Left renal pelvis (tissue), 4 donors: ENCODE data around the gene CERK. TPM values are rescaled to one million over a fixed set of nuclear protein-coding genes. Genes with fewer than 3 reads are reported as not detected.

Experiments used
- DNase-seq, 4 donors: peaks; one replicate each; pipeline ENCODE4 v3.0.0-alpha.2; 2013; ENCODE audit warnings: low read depth in 4 of 4, low spot score in 3 of 4
- polyA plus RNA-seq, 4 donors: library from polyadenylated mRNA; unstranded; fragments of 120-200 nt; gene quantifications; one replicate each; pipeline ENCODE4 v1.2.1, GENCODE V29; 2013; ENCODE audit not compliant: insufficient read length in 4 of 4

The CERK gene
- polyA plus RNA-seq, 4 donors: 48.8 to 56.6 (median 50.2) TPM

- DNase-seq: no peak
Measured at GRCh38 chr22:46749682-46750529, 11.9 kb upstream of the CERK start.

- no peak for DNase-seq
Measured at GRCh38 chr22:46748908-46749675, 11.0 kb upstream of the CERK start.

DNA sequence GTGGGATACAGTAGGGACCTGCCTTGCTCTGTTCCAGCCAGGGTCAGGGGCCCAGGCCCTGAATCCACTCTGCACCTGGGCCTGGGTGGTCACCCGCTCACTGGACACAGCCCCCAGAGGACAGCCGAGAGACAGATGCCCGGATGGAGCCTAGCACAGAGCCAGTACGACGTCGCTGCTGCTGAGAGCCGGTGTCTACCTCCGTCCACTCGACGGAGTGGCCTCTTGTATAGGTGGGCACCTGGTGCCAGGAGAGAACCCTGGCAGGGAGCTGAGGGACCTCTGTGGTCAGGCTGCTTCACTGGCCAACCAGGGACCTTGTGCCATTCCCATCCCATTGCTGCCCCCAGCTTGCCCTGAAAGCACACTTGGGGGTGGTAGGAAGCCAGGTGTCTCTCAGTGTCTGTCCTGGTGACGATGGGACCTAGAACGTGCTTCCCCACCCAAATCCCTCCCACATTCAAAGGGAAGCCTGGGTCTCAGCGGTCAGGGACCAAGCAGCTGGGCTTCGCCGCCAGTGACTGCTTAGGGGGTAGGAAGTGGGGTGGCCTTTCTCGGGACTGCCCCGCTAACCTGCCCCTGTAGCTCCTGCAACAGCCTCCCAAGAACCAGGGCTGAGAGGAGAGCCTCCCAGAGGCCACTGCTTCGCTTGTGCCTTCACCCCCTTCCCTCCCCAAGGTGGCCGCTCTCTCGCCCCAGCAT lies 10.3 kb upstream of the CERK start:
- no peak for DNase-seq

- DNase-seq: no peak
Measured at GRCh38 chr22:46747646-46748045, 9.6 kb upstream of the CERK start.

DNA sequence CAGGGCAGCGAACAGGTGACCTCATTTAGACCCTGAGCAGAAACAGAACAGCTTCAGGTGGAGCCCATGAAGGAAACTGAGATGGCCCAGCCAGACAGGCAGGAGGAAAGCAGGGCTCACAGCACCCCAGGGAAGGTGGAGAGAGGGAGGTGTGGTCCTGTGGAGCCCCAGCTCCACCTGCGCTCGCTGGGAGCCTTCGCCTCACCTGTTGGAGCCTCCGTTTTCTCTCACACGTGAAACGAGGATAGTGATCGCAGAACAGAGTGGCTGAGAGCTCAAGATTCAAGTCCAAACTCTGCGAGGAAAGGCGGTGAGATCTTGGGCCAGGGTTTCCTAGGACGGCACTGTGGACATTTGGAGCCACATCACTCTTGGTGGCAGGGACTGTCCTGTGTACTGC lies 8.6 kb upstream of the CERK start:
- DNase-seq: no peak

DNA sequence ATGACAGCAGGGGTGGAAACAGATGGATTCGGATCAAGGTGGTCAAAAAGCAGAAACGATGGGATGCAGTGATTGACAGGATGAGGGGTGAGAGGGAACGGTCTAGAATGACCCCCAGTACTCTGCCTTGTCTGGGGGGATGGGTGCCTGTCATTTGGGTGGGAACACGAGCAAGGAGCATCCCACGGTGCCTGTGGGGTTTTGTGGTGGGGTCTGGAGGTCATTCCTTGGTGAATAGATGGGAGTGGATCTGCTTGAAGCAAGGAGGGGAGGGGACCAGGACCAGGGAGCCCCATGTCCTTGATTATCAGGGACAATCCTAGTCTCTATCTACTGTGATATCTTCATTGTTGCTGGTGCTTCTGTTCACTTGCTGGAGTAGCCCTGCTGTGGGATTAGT lies 8.1 kb upstream of the CERK start:
- DNase-seq: no peak

- DNase-seq: no peak
Measured at GRCh38 chr22:46744581-46744980, 6.5 kb upstream of the CERK start.

GRCh38 chr22:46742576-46743221 lies 4.6 kb upstream of the CERK start:
- no peak for DNase-seq

- DNase-seq: no peak
Measured at GRCh38 chr22:46741974-46742519, 4.0 kb upstream of the CERK start.

DNA sequence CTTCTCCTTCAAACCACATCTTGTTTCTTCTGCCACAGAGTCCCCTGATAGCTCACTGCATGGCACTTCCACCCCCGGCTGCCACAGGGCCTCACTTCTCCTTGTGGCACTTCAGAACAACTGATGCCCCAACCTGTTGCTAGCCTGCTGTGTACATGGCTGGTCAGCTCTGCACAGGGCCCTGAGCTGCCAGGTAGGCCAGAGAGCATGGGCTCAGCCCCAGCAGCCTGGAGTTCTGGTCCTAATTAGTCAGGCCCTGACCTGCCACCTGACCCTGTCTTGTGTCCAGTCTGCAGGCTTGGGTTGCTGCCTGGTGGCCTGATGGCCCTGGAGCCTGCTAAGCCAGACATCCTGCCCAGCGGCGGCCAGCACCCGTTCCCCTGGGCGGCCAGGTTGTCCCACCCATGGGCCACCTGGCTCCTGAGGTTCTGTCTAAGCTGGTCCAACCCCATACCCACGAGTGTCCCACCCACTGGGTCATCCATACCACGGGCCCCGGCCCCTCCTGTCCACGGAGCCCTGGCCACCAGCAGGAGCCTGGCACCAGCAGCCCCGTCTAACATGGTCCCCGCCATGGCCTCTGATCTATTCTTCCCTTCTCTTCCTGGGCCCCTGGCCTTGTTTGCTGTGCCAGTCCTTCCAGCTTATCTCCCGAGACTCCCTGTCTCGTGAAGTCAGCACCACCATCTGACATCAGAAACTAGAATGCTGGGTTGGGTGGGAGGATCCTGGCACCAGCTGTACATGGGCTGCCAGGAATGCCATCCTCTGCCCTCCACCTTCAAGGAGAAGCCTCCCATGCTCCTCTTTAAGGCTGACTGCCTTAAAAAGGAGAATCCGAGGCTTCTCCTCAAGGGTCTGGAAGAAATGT lies 3.1 kb upstream of the CERK start:
- no peak for DNase-seq

- no peak for DNase-seq
Measured at GRCh38 chr22:46739094-46739870, 1.2 kb upstream of the CERK start.

DNA sequence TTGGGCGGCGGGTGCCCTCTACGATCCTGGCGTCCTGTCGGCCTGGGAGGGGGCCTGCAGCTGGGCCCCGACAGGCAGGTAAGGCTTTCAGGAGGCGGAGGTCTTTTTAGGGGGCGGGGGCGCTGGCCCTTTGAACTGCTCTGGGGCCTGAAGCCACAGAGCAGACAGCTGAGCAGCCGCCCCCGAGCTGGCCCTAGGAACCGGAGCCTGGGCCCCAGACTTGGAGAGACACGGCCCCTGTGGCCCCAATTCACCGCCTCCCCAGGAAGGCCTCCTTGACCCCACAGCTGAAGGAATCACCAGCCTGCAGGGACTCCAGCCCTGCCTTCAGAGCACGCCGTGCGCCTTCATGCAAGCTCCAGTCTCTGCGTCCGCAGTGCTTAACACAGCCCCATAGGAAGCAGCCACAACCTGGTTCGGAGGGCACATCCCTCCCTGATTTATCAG lies 618 bp upstream of the CERK start:
- no peak for DNase-seq

DNA sequence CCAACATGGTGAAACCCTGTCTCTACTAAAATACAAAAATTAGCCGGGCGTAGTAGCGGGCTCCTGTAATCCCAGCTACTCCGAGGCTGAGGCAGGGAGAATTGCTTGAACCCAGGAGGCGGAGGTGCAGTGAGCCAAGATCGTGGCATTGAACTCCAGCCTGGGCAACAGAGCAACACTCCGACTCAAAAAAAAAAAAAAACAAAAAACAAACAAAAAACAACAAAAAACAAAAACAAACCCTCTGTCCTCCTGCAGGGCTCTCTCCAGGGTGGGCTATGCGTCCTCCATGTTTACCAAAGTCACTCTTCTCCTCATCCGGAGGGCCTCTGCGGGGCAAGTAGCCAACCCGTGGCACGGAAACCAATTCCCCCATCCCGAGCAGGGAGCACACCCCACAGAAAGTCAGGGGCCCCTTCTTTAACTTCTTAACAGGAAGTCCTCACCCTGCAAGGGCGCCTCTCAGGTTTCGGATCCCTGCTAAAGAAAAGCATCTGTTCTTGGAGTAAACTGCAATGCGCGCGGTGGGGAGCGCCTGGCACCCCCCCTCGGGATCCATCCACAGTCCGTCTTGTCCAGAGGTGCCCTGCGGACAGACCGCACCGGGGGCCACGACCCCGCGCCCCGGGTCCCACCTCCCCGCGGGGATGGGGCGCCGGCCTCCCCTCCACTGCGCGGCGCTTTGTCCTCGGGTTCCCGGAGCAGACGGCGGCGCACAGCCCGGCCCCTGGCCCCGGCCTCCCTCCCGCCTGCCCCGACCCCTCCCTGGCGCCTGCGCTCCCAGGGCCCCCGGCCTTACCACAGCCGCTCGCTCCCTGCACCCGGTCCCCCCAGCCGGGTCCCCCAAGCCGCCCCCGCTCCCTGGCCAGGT lies 712 bp downstream of the CERK start:
- DNase-seq: no peak

GRCh38 chr22:46736705-46737104 lies 1.3 kb downstream of the CERK start:
- DNase-seq: no peak

- DNase-seq: no peak
Measured at GRCh38 chr22:46735747-46736608, 2.1 kb downstream of the CERK start.

- no peak for DNase-seq
Measured at GRCh38 chr22:46734830-46735453, 3.1 kb downstream of the CERK start.
